Left lung (tissue), 14 donors: Measurements from ENCODE around the gene PLTP. TPM values are rescaled to one million over a fixed set of nuclear protein-coding genes. Genes with fewer than 3 reads are reported as not detected.
A peak's percentile ranks its signal among the peaks of the same experiment; 100 is the strongest.

Experiments
- ATAC-seq: fragments of 200-7000 bp; cut with Tn5 transposase; one replicate; pipeline ENCODE4 v1.9.1; 2020; ENCODE audit warnings: moderate library complexity
- DNase-seq, 4 donors: peaks; one replicate each; pipeline ENCODE4 v3.0.0-alpha.2; 2013 to 2020
- H3K27ac ChIP-seq, 2 donors: fragments of 200-600 bp; sonication (generic) in 1 of 2; one replicate each; pipeline versions ENCODE4 v1.5.0 to v1.8.0; 2020 to 2021
- H3K27me3 ChIP-seq, 2 donors: fragments of 200-600 bp; sonication (generic) in 1 of 2; one replicate each; pipeline versions ENCODE4 v1.5.0 to v1.8.0; 2020 to 2021
- H3K36me3 ChIP-seq, 2 donors: fragments of 200-600 bp; sonication (generic) in 1 of 2; one replicate each; pipeline versions ENCODE4 v1.5.0 to v1.8.0; 2020 to 2021
- H3K4me1 ChIP-seq, 2 donors: fragments of 200-600 bp; one replicate each; pipeline ENCODE4 v1.8.0; 2021
- H3K4me3 ChIP-seq, 2 donors: fragments of 200-600 bp; sonication (generic) in 1 of 2; one replicate each; pipeline versions ENCODE4 v1.5.0 to v1.8.0; 2020 to 2021; ENCODE audit warnings: mild to moderate bottlenecking in 1 of 2
- H3K9me3 ChIP-seq, 2 donors: fragments of 200-600 bp; sonication (generic) in 1 of 2; one replicate each; pipeline versions ENCODE4 v1.5.0 to v1.8.0; 2020 to 2021
- CTCF ChIP-seq, 2 donors: fragments of 200-600 bp; sonication (generic) in 1 of 2; IDR thresholded peaks; one replicate each; pipeline versions ENCODE4 v1.5.0 to v1.8.0; 2021; ENCODE audit warnings: antibody characterized with exemption in 2 of 2
- intact Hi-C, 2 donors: fragments of 100-400 bp; cut with DNase I; formaldehyde crosslinking; loops; one replicate each; pipeline versions ENCODE4 v1.11.2 to v1.14.2; 2022
- long read RNA-seq, 12 donors: library from polyadenylated mRNA in 2 of 12; unstranded in 2 of 12; transcript quantifications; one replicate each; pipeline ENCODE4 v2.0.0 and lab custom pipeline, GENCODE V29; 2019 to 2026
- polyA plus RNA-seq, 6 donors: library from polyadenylated mRNA; unstranded; fragments of 120-200 nt; gene quantifications; one replicate each; pipeline ENCODE4 v1.2.1, GENCODE V29; 2013; ENCODE audit not compliant: insufficient read length in 6 of 6
- total RNA-seq, 2 donors: library from RNA; stranded (reverse); fragmentation: NEBNext Ultra II Directional; extraction: Animal tissue kit (Norgen Biotek cat#: 25700); gene quantifications; one replicate each; pipeline ENCODE4 v1.2.1, GENCODE V29; 2021
- donor health status: DM: no; HTN: yes; CAD: no.
- donor health status: DM: no; HTN: no; CAD: no.

The PLTP gene
- 100 to 1,000 TPM; 162 to 172 TPM for total RNA-seq
- polyA plus RNA-seq: 10 to 100 TPM; 42.6 to 68.6 (median 54.3) TPM
- long read RNA-seq, donor 1, transcript PLTP-203 (16 exons, 1,743 nt): major isoform, 17 of 39 reads
- long read RNA-seq, donor 1, partial matches to known transcripts: 16 of 39 reads
- long read RNA-seq, donor 1, other reads (novel, unspliced or antisense): 0 of 39 reads
- long read RNA-seq, donor 2, transcript PLTP-203 (16 exons, 1,743 nt): major isoform, 21 of 29 reads
- long read RNA-seq, donor 2, partial matches to known transcripts: 6 of 29 reads
- long read RNA-seq, donor 2, other reads (novel, unspliced or antisense): 0 of 29 reads
- long read RNA-seq, donor 3, transcript PLTP-203 (16 exons, 1,743 nt): major isoform, 20 of 21 reads
- long read RNA-seq, donor 3, partial matches to known transcripts: 0 of 21 reads
- long read RNA-seq, donor 3, other reads (novel, unspliced or antisense): 0 of 21 reads
- long read RNA-seq, donor 4, transcript PLTP-203 (16 exons, 1,743 nt): major isoform, 151 of 184 reads
- long read RNA-seq, donor 4, partial matches to known transcripts: 21 of 184 reads
- long read RNA-seq, donor 4, other reads (novel, unspliced or antisense): 8 of 184 reads
- long read RNA-seq, donor 5, transcript PLTP-203 (16 exons, 1,743 nt): major isoform, 15 of 16 reads
- long read RNA-seq, donor 5, partial matches to known transcripts: 0 of 16 reads
- long read RNA-seq, donor 5, other reads (novel, unspliced or antisense): 0 of 16 reads
- long read RNA-seq, donor 6, transcript PLTP-203 (16 exons, 1,743 nt): major isoform, 14 of 15 reads
- long read RNA-seq, donor 6, partial matches to known transcripts: 0 of 15 reads
- long read RNA-seq, donor 6, other reads (novel, unspliced or antisense): 0 of 15 reads
- long read RNA-seq, donor 7, transcript PLTP-203 (16 exons, 1,743 nt): major isoform, 7 of 8 reads
- long read RNA-seq, donor 7, partial matches to known transcripts: 0 of 8 reads
- long read RNA-seq, donor 7, other reads (novel, unspliced or antisense): 0 of 8 reads
- long read RNA-seq, donor 8, transcript PLTP-203 (16 exons, 1,743 nt): major isoform, 16 of 17 reads
- long read RNA-seq, donor 8, partial matches to known transcripts: 0 of 17 reads
- long read RNA-seq, donor 8, other reads (novel, unspliced or antisense): 0 of 17 reads
- long read RNA-seq, donor 9: 0 reads
- long read RNA-seq, donor 10, transcript PLTP-201 (15 exons, 1,731 nt): minor isoform, 9 of 294 reads
- long read RNA-seq, donor 10, transcript PLTP-203 (16 exons, 1,743 nt): major isoform, 247 of 294 reads
- long read RNA-seq, donor 10, partial matches to known transcripts: 14 of 294 reads
- long read RNA-seq, donor 10, other reads (novel, unspliced or antisense): 18 of 294 reads
- long read RNA-seq, donor 11, transcript PLTP-203 (16 exons, 1,743 nt): major isoform, 65 of 114 reads
- long read RNA-seq, donor 11, transcript PLTP-205 (15 exons, 2,255 nt): minor isoform, 9 of 114 reads
- long read RNA-seq, donor 11, partial matches to known transcripts: 29 of 114 reads
- long read RNA-seq, donor 11, other reads (novel, unspliced or antisense): 5 of 114 reads
- long read RNA-seq, donor 12, transcript PLTP-203 (16 exons, 1,743 nt): major isoform, 15 of 16 reads
- long read RNA-seq, donor 12, partial matches to known transcripts: 0 of 16 reads
- long read RNA-seq, donor 12, other reads (novel, unspliced or antisense): 0 of 16 reads

- Histone ChIP-seq H3K27me3 (peaks cover 0 to 26% of the 10 kb centered on the region in 2 donors), H3K27ac (peak within 1 kb of the TSS; percentile 78 to 88), H3K36me3 (no peaks in the 10 kb centered on the region), H3K4me3 (peak within 1 kb of the TSS; percentile 27 to 50), H3K9me3 (no peaks in the 10 kb centered on the region), H3K4me1 (peaks cover 6 to 57% of the 10 kb centered on the region in 2 donors)
- TF ChIP-seq CTCF (IDR thresholded peaks at IDR 0.05): no peak
- peak; percentile 54 for ATAC-seq
- intact Hi-C loops: no loop called here
- peak; percentile 77 to 86 (median 84) for DNase-seq
Observed at GRCh38 chr20:45911486-45912343, at the start of gene PLTP. Gene PLTP (minus strand): TSS chr20:45912155. CDS start chr20:45911452, 703 bp downstream.

- ATAC-seq: no peak
- no peak overlapping the region for H3K4me3 ChIP-seq
- TF ChIP-seq CTCF (IDR thresholded peaks at IDR 0.05): no peak
- H3K9me3 ChIP-seq: no peaks in the 10 kb centered on the region
- intact Hi-C loops: no loop called here
- H3K27ac ChIP-seq: no peak overlapping the region
- DNase-seq: peak in 1 of 4 donors; percentile 19
- H3K4me1 ChIP-seq: no peaks in the 10 kb centered on the region
- peaks cover 0 to 100% of the 10 kb centered on the region in 2 donors for H3K36me3 ChIP-seq
- H3K27me3 ChIP-seq: no peaks in the 10 kb centered on the region
Observed at GRCh38 chr20:45959956-45960630, 48.1 kb upstream of the PLTP start.

GRCh38 chr20:45959126-45959525 lies 47.2 kb upstream of the PLTP start:
- no peak for TF ChIP-seq CTCF (IDR thresholded peaks at IDR 0.05)
- H3K4me1 ChIP-seq: no peaks in the 10 kb centered on the region
- no peak overlapping the region for H3K27ac ChIP-seq
- ATAC-seq (no peak), DNase-seq (peak in 1 of 4 donors; percentile 25)
- intact Hi-C loops: no loop called here
- H3K9me3 ChIP-seq: no peaks in the 10 kb centered on the region
- H3K36me3 ChIP-seq: peaks cover 0 to 96% of the 10 kb centered on the region in 2 donors
- H3K27me3 ChIP-seq: no peaks in the 10 kb centered on the region
- no peak overlapping the region for H3K4me3 ChIP-seq
